Measurements from ENCODE around the gene CCDC146. TPM values are rescaled to one million over a fixed set of nuclear protein-coding genes. Genes with fewer than 3 reads are reported as not detected.

Gene CCDC146
- total and polyA plus RNA-seq, 4 donors, result 1.3 to 3.9 (median 3.1) TPM

- TF ChIP-seq, protein P1, sequence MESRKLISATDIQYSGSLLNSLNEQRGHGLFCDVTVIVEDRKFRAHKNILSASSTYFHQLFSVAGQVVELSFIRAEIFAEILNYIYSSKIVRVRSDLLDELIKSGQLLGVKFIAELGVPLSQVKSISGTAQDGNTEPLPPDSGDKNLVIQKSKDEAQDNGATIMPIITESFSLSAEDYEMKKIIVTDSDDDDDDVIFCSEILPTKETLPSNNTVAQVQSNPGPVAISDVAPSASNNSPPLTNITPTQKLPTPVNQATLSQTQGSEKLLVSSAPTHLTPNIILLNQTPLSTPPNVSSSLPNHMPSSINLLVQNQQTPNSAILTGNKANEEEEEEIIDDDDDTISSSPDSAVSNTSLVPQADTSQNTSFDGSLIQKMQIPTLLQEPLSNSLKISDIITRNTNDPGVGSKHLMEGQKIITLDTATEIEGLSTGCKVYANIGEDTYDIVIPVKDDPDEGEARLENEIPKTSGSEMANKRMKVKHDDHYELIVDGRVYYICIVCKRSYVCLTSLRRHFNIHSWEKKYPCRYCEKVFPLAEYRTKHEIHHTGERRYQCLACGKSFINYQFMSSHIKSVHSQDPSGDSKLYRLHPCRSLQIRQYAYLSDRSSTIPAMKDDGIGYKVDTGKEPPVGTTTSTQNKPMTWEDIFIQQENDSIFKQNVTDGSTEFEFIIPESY (IDR thresholded peaks at IDR 0.05), result peak; percentile 59
These were observed 122.8 kb downstream of the CCDC146 start (continued) for GRCh38 chr7:77245015-77245755.

DNA sequence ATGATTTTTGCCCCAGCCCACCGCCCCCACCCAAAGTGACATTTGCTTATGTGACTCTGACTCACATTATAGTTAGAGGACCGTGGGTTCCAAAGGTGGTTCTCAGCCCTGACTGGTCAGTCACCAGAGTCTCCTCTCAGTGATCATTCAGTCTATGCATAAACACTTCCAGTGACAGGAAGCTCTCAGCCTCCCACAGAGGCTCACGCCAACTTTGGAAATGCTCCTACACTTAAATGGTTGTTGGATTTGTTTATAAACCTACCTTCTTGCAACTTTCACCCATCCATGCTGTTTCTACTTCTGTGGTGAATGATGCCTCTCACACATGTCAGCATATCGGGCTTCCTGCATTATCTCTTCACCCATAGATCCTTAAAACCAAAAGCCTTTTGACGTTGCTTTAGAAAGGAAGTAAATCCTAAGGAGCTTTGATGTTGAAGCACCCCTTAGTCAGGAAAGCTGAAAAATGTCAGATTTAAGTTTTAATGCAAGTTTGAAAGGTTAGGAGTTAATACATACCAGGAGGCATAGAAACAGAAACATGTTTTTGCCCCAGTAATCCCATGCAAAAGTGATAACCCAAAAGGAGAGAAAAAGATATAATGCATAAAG, 123.7 kb downstream of the CCDC146 start:
- Histone ChIP-seq H3K9ac (ENCODE audit: low read depth in 1 of 2, low read length in 2 of 2) (no peak overlapping the region), H3K4me1 (ENCODE audit: control insufficient read depth in 4 of 4, insufficient read depth in 4 of 4, low read length in 3 of 4) (peaks cover 0 to 13% (median 2%) of the 10 kb centered on the region in 4 donors), H3K4me3 (ENCODE audit: low read depth in 1 of 3, low read length in 3 of 3) (no peak overlapping the region), H3K27me3 (ENCODE audit: control insufficient read depth in 4 of 4, insufficient read depth in 4 of 4, low read length in 3 of 4) (no peaks in the 10 kb centered on the region), H3K9me3 (ENCODE audit: control insufficient read depth in 4 of 4, low read length in 3 of 4) (no peaks in the 10 kb centered on the region), H3K36me3 (ENCODE audit: control insufficient read depth in 4 of 4, insufficient read depth in 3 of 4, low read depth in 1 of 4, low read length in 3 of 4) (no peaks in the 10 kb centered on the region), H3K27ac (ENCODE audit: low read depth in 1 of 2, low read length in 2 of 2) (peak overlapping the region; percentile 44 to 45)
- 71% methylated on average over 5 of the region's 5 CpGs for WGBS
- TF ChIP-seq FOXA1 (IDR thresholded peaks at IDR 0.05) (no peak), NR2F2 (IDR thresholded peaks at IDR 0.05) (no peak), GABPA (IDR thresholded peaks at IDR 0.05 in 1 of 2, conservative IDR thresholded peaks at IDR 0.05 in 1 of 2) (no peak), REST (IDR thresholded peaks at IDR 0.05) (no peak), JUND (IDR thresholded peaks at IDR 0.05) (no peak), RAD21 (IDR thresholded peaks at IDR 0.05) (no peak), YY1 (IDR thresholded peaks at IDR 0.05) (no peak), HNF4G (IDR thresholded peaks at IDR 0.05) (no peak), RXRA (IDR thresholded peaks at IDR 0.05) (no peak), SP1 (IDR thresholded peaks at IDR 0.05) (no peak)
- TF ChIP-seq, protein P2, sequence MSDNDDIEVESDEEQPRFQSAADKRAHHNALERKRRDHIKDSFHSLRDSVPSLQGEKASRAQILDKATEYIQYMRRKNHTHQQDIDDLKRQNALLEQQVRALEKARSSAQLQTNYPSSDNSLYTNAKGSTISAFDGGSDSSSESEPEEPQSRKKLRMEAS (IDR thresholded peaks at IDR 0.05), result no peak
- TF ChIP-seq, protein P3, sequence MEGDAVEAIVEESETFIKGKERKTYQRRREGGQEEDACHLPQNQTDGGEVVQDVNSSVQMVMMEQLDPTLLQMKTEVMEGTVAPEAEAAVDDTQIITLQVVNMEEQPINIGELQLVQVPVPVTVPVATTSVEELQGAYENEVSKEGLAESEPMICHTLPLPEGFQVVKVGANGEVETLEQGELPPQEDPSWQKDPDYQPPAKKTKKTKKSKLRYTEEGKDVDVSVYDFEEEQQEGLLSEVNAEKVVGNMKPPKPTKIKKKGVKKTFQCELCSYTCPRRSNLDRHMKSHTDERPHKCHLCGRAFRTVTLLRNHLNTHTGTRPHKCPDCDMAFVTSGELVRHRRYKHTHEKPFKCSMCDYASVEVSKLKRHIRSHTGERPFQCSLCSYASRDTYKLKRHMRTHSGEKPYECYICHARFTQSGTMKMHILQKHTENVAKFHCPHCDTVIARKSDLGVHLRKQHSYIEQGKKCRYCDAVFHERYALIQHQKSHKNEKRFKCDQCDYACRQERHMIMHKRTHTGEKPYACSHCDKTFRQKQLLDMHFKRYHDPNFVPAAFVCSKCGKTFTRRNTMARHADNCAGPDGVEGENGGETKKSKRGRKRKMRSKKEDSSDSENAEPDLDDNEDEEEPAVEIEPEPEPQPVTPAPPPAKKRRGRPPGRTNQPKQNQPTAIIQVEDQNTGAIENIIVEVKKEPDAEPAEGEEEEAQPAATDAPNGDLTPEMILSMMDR (IDR thresholded peaks at IDR 0.05; ENCODE audit: low read depth, low read length, missing input control), result no peak
- TF ChIP-seq, protein P1 (IDR thresholded peaks at IDR 0.05), result no peak
- DNase-seq (ENCODE audit: low spot score), result no peak
